Heart left ventricle (tissue), 13 donors: ENCODE results near the gene FBXO4.

Experiments
- POLR2A ChIP-seq, 2 donors: fragments of 450-650 bp; IDR thresholded peaks; one replicate each; pipeline ENCODE4 v1.6.1; 2017; ENCODE audit warnings: antibody characterized with exemption in 2 of 2, mild to moderate bottlenecking in 2 of 2, moderate library complexity in 2 of 2
- TF ChIP-seq, protein P1 (sequence below), 12 donors: fragments of 200-600 bp; sonication (generic) in 4 of 12; IDR thresholded peaks; one replicate each; pipeline versions ENCODE4 v1.5.0 to v1.8.0; 2018 to 2022; ENCODE audit warnings: antibody characterized with exemption in 12 of 12, mild to moderate bottlenecking in 5 of 12
- donor health status: ischemic (EF 13 %, LVEDD 7.1; RV severe dilation, severe dysfunction).
- donor health status: DM: no; HTN: yes; CAD: no.
- donor health status: DM: no; HTN: no; CAD: no.
- donor health status: ischemic (EF 25% LVEDD 6.9; RV normal size, moderate dysfunction).
- donor health status: ischemic (EF 25% LVEDD 5.7; RV mildly dilated, moderate dysfunction).
- donor health status: ischemic (EF 35%, LVEDD 5.7; RV mildly dilated, moderate dysfunction).
- donor health status: nonischemic (EF 11% LVEDD 7.7; RV severe dilation, severe dysfunction).
- donor health status: DM: yes; HTN: yes; CAD: no.
- donor health status: PGD.
- donor health status: ischemic (EF 29% LVEDD 5.4; RV normal size, mild dysfunction).
- donor health status: nonischemic (EF 23%, LVEDD 6.1; RV moderate dilation, normal function).

DNA sequence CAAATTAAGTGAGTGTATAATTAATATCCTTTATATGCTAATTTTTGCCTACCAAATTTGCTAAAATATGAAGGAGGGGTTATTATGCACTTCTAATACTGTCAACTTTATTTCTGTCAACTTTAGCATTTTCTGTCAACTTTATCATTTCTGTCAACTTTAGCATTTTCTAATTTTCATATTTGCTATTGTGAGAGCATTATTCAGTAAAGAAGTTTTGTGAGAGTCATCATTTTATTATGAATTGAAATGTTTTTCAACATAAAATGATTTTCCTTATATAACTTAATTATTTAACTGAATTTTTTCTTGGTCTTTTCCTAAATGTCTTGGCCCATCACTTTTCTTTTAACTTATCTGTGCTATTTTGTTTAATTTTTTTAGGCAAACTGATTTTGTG is 58.2 kb downstream of the FBXO4 start:
- TF ChIP-seq, protein P1, sequence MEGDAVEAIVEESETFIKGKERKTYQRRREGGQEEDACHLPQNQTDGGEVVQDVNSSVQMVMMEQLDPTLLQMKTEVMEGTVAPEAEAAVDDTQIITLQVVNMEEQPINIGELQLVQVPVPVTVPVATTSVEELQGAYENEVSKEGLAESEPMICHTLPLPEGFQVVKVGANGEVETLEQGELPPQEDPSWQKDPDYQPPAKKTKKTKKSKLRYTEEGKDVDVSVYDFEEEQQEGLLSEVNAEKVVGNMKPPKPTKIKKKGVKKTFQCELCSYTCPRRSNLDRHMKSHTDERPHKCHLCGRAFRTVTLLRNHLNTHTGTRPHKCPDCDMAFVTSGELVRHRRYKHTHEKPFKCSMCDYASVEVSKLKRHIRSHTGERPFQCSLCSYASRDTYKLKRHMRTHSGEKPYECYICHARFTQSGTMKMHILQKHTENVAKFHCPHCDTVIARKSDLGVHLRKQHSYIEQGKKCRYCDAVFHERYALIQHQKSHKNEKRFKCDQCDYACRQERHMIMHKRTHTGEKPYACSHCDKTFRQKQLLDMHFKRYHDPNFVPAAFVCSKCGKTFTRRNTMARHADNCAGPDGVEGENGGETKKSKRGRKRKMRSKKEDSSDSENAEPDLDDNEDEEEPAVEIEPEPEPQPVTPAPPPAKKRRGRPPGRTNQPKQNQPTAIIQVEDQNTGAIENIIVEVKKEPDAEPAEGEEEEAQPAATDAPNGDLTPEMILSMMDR (IDR thresholded peaks at IDR 0.05), result no peak
- TF ChIP-seq POLR2A (IDR thresholded peaks at IDR 0.05), result no peak
